IMR-90 (cell line): Measurements from ENCODE around the gene POLD1. TPM values are rescaled to one million over a fixed set of nuclear protein-coding genes. Genes with fewer than 3 reads are reported as not detected.

Experiments
- ATAC-seq: fragments of 200-7000 bp; cut with Tn5 transposase; 2 replicates; pipeline ENCODE4 v1.9.1; 2020; ENCODE audit warnings: low read depth, mild to moderate bottlenecking, moderate library complexity
- BruUV-seq: library from RNA; stranded (reverse); fragments of 400-500 nt; replicated peaks from 2 replicates; lab custom pipeline; 2021; lab: Mats Ljungman, UMichigan
- CTCF ChIA-PET: fragments of 300-600 bp; formaldehyde crosslinking; extraction: SDS; loops from one replicate; lab custom pipeline; 2021; ENCODE audit warnings: antibody characterized with exemption; lab: Yijun Ruan, JAX
- POLR2A ChIA-PET: fragments of 300-600 bp; sonication (Branson Sonifier 250); formaldehyde crosslinking; loops from one replicate; lab custom pipeline; 2022; ENCODE audit warnings: antibody characterized with exemption; ENCODE audit not compliant: unreplicated experiment; lab: Charles Lee
- DNase-seq: peaks from one replicate; pipeline ENCODE4 v3.0.0; 2013
- H2AFZ ChIP-seq: replicated peaks from 2 replicates; pipeline ENCODE3; 2013; ENCODE audit warnings: low read length, mild to moderate bottlenecking; ENCODE audit not compliant: poor library complexity
- H2AK5ac ChIP-seq: 2 replicates; pipeline ENCODE4 v1.6.1; 2013; ENCODE audit warnings: low read depth, low read length, inconsistent platforms
- H2AK9ac ChIP-seq: replicated peaks from 2 replicates; pipeline ENCODE3; 2013; ENCODE audit warnings: mild to moderate bottlenecking, low read depth, low read length, moderate library complexity; ENCODE audit not compliant: poor library complexity
- H2BK120ac ChIP-seq: 2 replicates; pipeline ENCODE4 v1.6.1; 2013; ENCODE audit warnings: low read depth, low read length, inconsistent platforms
- H2BK15ac ChIP-seq: 3 replicates; pipeline ENCODE4 v1.6.1; 2013; ENCODE audit warnings: low read depth, low read length, inconsistent platforms
- H2BK20ac ChIP-seq: 2 replicates; pipeline ENCODE4 v1.6.1; 2013; ENCODE audit warnings: low read depth, mild to moderate bottlenecking, inconsistent platforms, low read length, moderate library complexity
- H2BK5ac ChIP-seq: 2 replicates; pipeline ENCODE4 v1.6.1; 2013; ENCODE audit warnings: mild to moderate bottlenecking, low read depth, low read length, inconsistent platforms; ENCODE audit not compliant: poor library complexity, severe bottlenecking
- H3K14ac ChIP-seq: replicated peaks from 2 replicates; pipeline ENCODE4 v1.6.1; 2013; ENCODE audit warnings: low read depth, low read length, inconsistent platforms
- H3K18ac ChIP-seq: 2 replicates; pipeline ENCODE4 v1.6.1; 2013; ENCODE audit warnings: low read depth, low read length, control low read depth
- H3K23ac ChIP-seq: 2 replicates; pipeline ENCODE4 v1.6.1; 2013; ENCODE audit warnings: low read depth, low read length, inconsistent platforms
- H3K27ac ChIP-seq: 2 replicates; pipeline ENCODE4 v1.5.1; 2013; ENCODE audit warnings: mild to moderate bottlenecking, control low read depth, low read length; ENCODE audit not compliant: insufficient read depth
- H3K27me3 ChIP-seq: 2 replicates; pipeline ENCODE4 v1.6.1; 2013; ENCODE audit warnings: low read length; ENCODE audit not compliant: control insufficient read depth, insufficient read depth
- H3K36me3 ChIP-seq: 2 replicates; pipeline ENCODE4 v1.6.1; 2013; ENCODE audit warnings: low read length, mixed read lengths; ENCODE audit not compliant: control insufficient read depth, insufficient read depth
- H3K4ac ChIP-seq: 2 replicates; pipeline ENCODE4 v1.6.1; 2013; ENCODE audit warnings: low read depth, low read length, inconsistent platforms
- H3K4me1 ChIP-seq: 2 replicates; pipeline ENCODE4 v1.6.1; 2013; ENCODE audit warnings: low read length, mixed read lengths; ENCODE audit not compliant: control insufficient read depth, insufficient read depth
- H3K4me2 ChIP-seq: 2 replicates; pipeline ENCODE4 v1.6.1; 2013; ENCODE audit warnings: low read depth, mild to moderate bottlenecking, control low read depth, low read length, moderate library complexity
- H3K4me3 ChIP-seq: 2 replicates; pipeline ENCODE4 v1.5.1; 2013; ENCODE audit warnings: low read depth, mild to moderate bottlenecking, control low read depth, low read length, moderate library complexity; ENCODE audit not compliant: insufficient read depth
- H3K56ac ChIP-seq: 2 replicates; pipeline ENCODE4 v1.6.1; 2013; ENCODE audit warnings: low read length, inconsistent platforms; ENCODE audit not compliant: insufficient read depth; ENCODE audit errors: extremely low read depth
- H3K79me1 ChIP-seq, 2 experiments: 2 replicates each; pipeline ENCODE4 v1.6.1; 2013; ENCODE audit warnings: low read length in 2 of 2, inconsistent platforms in 1 of 2, low read depth in 1 of 2
- H3K9ac ChIP-seq: 2 replicates; pipeline ENCODE4 v1.6.1; 2013; ENCODE audit warnings: low read depth, low read length, control low read depth
- H3K9me1 ChIP-seq: 2 replicates; pipeline ENCODE4 v1.6.1; 2013; ENCODE audit warnings: low read length, inconsistent platforms; ENCODE audit not compliant: insufficient read depth
- H3K9me3 ChIP-seq: 2 replicates; pipeline ENCODE4 v1.6.1; 2013; ENCODE audit warnings: low read length; ENCODE audit not compliant: control insufficient read depth, insufficient read depth
- H4K20me1 ChIP-seq: 2 replicates; pipeline ENCODE4 v1.6.1; 2013; ENCODE audit warnings: low read length, inconsistent platforms; ENCODE audit not compliant: insufficient read depth
- H4K5ac ChIP-seq: 2 replicates; pipeline ENCODE4 v1.6.1; 2013; ENCODE audit warnings: mild to moderate bottlenecking, low read depth, low read length, control low read depth
- H4K8ac ChIP-seq, 2 experiments: 2 replicates each; pipeline ENCODE4 v1.6.1; 2013; ENCODE audit warnings: low read depth in 2 of 2, low read length in 2 of 2, control low read depth in 1 of 2, inconsistent platforms in 1 of 2
- H4K91ac ChIP-seq: 2 replicates; pipeline ENCODE4 v1.6.1; 2013; ENCODE audit warnings: low read depth, low read length, inconsistent platforms; ENCODE audit not compliant: insufficient read depth
- CHD1 ChIP-seq: IDR thresholded peaks from 2 replicates; pipeline ENCODE4 v1.6.1; 2012; ENCODE audit warnings: low read depth, low read length, improper control_type of control experiment
- MAZ ChIP-seq: IDR thresholded peaks from 2 replicates; pipeline ENCODE4 v1.6.1; 2012; ENCODE audit warnings: low read depth, mild to moderate bottlenecking, low read length, improper control_type of control experiment, moderate library complexity, borderline replicate concordance
- USF2 ChIP-seq: fragments of 150-350 bp; IDR thresholded peaks from 2 replicates; pipeline ENCODE4 v1.6.1; 2017; ENCODE audit warnings: mild to moderate bottlenecking, antibody characterized with exemption, low read length, low read depth
- WGBS, 2 experiments: methylation state at CpG; one replicate each; pipeline versions ENCODE4 v1.1.5 to v1.1.7; 2013; ENCODE audit warnings: missing lambda C conversion rate in 2 of 2; ENCODE audit not compliant: insufficient read length in 1 of 2; ENCODE audit errors: extremely low coverage in 2 of 2; 5-methylcytosine and 5-hydroxymethylcytosine counted together
- dilution Hi-C: fragments of 300-500 bp; cut with HindIII; formaldehyde crosslinking; loops from one replicate; pipeline ENCODE4 v1.14.3; 2018; ENCODE audit warnings: low sequenced_read_pairs; ENCODE audit not compliant: unreplicated experiment
- in situ Hi-C: fragments of 300-500 bp; cut with MboI; formaldehyde crosslinking; loops from 3 replicates; pipeline ENCODE4 v1.14.3; 2019; ENCODE audit warnings: low sequenced_read_pairs, inconsistent platforms, mixed read lengths
- intact Hi-C: fragments of 100-400 bp; cut with micrococcal nuclease; formaldehyde crosslinking; loops from 2 replicates; pipeline ENCODE4 v1.10.0; 2022
- polyA plus RNA-seq, 3 experiments: library from polyadenylated mRNA; depleted of rRNA; stranded (reverse); fragments of >200 nt; gene quantifications; 2 replicates each; pipeline ENCODE4 v1.2.3, GENCODE V29; 2012; ENCODE audit warnings: low replicate concordance in 1 of 3
- total RNA-seq: library from RNA; depleted of rRNA; stranded (reverse); fragments of >200 nt; gene quantifications from 2 replicates; pipeline ENCODE4 v1.2.3, GENCODE V29; 2012
- TF ChIP-seq, protein P1 (sequence below): conservative IDR thresholded peaks from 2 replicates; pipeline ENCODE4 v1.5.1; 2012; ENCODE audit warnings: mild to moderate bottlenecking, low read depth, low read length, improper control_type of control experiment

The POLD1 gene
- total and polyA plus RNA-seq, 2 of the 4 experiments (the other 2 are of a cell fraction): 13.8 to 28.9 TPM

DNA sequence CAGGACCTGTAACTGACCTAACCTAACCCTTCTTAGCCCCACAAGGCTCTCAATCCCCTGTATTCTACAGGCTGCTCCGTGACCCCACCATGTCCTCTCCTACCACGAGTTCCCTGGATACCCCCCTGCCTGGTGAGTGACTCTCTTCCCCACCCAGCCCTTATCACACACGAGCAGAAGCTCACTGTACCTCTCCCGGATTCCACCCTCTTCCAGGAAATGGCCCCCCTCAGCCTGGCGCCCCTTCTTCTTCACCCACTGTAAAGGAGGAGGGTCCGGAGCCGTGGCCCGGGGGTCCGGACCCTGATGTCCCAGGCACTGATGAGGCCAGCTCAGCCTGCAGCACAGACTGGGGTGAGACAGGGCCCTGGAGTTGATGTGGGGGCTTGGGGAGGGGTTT is 6.6 kb upstream of the POLD1 start:
- peaks cover 42% of the 10 kb centered on the region for H3K36me3 ChIP-seq
- in situ Hi-C loops: loop anchor here (5.0 kb wide), 1 partner anchor 345 kb away; the partner anchor contains the start of gene CLEC11A

More for the DNA sequence above, 6.6 kb upstream of the POLD1 start:
- H4K20me1 ChIP-seq: peaks cover 8% of the 10 kb centered on the region
- no peak overlapping the region for H4K91ac ChIP-seq
- no TSS peak for BruUV-seq
- no peak overlapping the region for H2BK15ac ChIP-seq
- H3K27me3 ChIP-seq: no peaks in the 10 kb centered on the region
- no peak overlapping the region for H2AFZ ChIP-seq
- no peak overlapping the region for H2BK5ac ChIP-seq
- ATAC-seq (no peak), DNase-seq (no peak)
- no peaks in the 10 kb centered on the region for H3K9me3 ChIP-seq
- no peak overlapping the region for H3K56ac ChIP-seq
- no peaks in the 10 kb centered on the region for H3K9me1 ChIP-seq
- H2BK20ac ChIP-seq: no peak overlapping the region
- H3K18ac ChIP-seq: no peak overlapping the region
- H2AK9ac ChIP-seq: peak overlapping the region; percentile 65
- no peak overlapping the region for H3K27ac ChIP-seq
- no peak overlapping the region for H4K8ac ChIP-seq
- H3K23ac ChIP-seq: no peak overlapping the region
- H4K5ac ChIP-seq: no peak overlapping the region
- H3K79me1 ChIP-seq: peaks cover 0 to 30% of the 10 kb centered on the region in 2 experiments
- no peaks in the 10 kb centered on the region for H3K4me1 ChIP-seq
- no peak overlapping the region for H3K14ac ChIP-seq
- no peak overlapping the region for H3K9ac ChIP-seq
- ChIA-PET POLR2A (no interaction called here), CTCF (no interaction called here)
- H3K4me3 ChIP-seq: no peak overlapping the region
- H3K4me2 ChIP-seq: no peak overlapping the region
- dilution Hi-C loops (no loop called here), intact Hi-C loops (loop anchor here (5.0 kb wide), 1 partner anchor 425 kb away; no protein-coding TSS in a partner anchor)
- no peak overlapping the region for H2AK5ac ChIP-seq
- H3K4ac ChIP-seq: no peak overlapping the region
- TF ChIP-seq MAZ: no peak
- TF ChIP-seq CHD1: no peak
- TF ChIP-seq, protein P1, sequence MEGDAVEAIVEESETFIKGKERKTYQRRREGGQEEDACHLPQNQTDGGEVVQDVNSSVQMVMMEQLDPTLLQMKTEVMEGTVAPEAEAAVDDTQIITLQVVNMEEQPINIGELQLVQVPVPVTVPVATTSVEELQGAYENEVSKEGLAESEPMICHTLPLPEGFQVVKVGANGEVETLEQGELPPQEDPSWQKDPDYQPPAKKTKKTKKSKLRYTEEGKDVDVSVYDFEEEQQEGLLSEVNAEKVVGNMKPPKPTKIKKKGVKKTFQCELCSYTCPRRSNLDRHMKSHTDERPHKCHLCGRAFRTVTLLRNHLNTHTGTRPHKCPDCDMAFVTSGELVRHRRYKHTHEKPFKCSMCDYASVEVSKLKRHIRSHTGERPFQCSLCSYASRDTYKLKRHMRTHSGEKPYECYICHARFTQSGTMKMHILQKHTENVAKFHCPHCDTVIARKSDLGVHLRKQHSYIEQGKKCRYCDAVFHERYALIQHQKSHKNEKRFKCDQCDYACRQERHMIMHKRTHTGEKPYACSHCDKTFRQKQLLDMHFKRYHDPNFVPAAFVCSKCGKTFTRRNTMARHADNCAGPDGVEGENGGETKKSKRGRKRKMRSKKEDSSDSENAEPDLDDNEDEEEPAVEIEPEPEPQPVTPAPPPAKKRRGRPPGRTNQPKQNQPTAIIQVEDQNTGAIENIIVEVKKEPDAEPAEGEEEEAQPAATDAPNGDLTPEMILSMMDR: no peak
- TF ChIP-seq USF2: no peak
- H2BK120ac ChIP-seq: no peak overlapping the region
- no CpG with 5 or more reads among the region's 9 CpGs for WGBS, 2 experiments
